Liver (tissue), 9 donors: ENCODE measurements around the gene CAMSAP2. TPM values are rescaled to one million over a fixed set of nuclear protein-coding genes. Genes with fewer than 3 reads are reported as not detected.
A peak's percentile ranks its signal among the peaks of the same experiment; 100 is the strongest.

Experiments
- DNase-seq: peaks from one replicate; pipeline ENCODE4 v3.0.0-alpha.2; 2017; ENCODE audit warnings: low spot score
- H3K27ac ChIP-seq, 2 donors: one replicate each; pipeline ENCODE4 v1.7.0; 2013; ENCODE audit warnings: inconsistent platforms in 2 of 2, low read length in 2 of 2, control low read depth in 1 of 2, low read depth in 1 of 2, mild to moderate bottlenecking in 1 of 2
- H3K27me3 ChIP-seq, 4 donors: one replicate each; pipeline versions ENCODE4 v1.6.1 to v1.7.0; 2013; ENCODE audit warnings: low read length in 3 of 4, inconsistent platforms in 1 of 4, mild to moderate bottlenecking in 1 of 4, moderate library complexity in 1 of 4; ENCODE audit not compliant: control insufficient read depth in 4 of 4, insufficient read depth in 4 of 4
- H3K36me3 ChIP-seq, 4 donors: one replicate each; pipeline versions ENCODE4 v1.6.1 to v1.7.0; 2013; ENCODE audit warnings: low read length in 3 of 4, mild to moderate bottlenecking in 3 of 4, low read depth in 1 of 4, moderate library complexity in 1 of 4; ENCODE audit not compliant: control insufficient read depth in 4 of 4, insufficient read depth in 3 of 4
- H3K4me1 ChIP-seq, 4 donors: one replicate each; pipeline versions ENCODE4 v1.6.1 to v1.7.0; 2013; ENCODE audit warnings: low read length in 3 of 4, mild to moderate bottlenecking in 3 of 4, moderate library complexity in 1 of 4; ENCODE audit not compliant: control insufficient read depth in 4 of 4, insufficient read depth in 4 of 4
- H3K4me3 ChIP-seq, 3 donors: one replicate each; pipeline versions ENCODE4 v1.6.1 to v1.7.0; 2013; ENCODE audit warnings: low read length in 3 of 3, control low read depth in 1 of 3, low read depth in 1 of 3, mild to moderate bottlenecking in 1 of 3
- H3K9ac ChIP-seq, 2 donors: one replicate each; pipeline ENCODE4 v1.7.0; 2013; ENCODE audit warnings: low read length in 2 of 2, mild to moderate bottlenecking in 2 of 2, moderate library complexity in 2 of 2, control low read depth in 1 of 2, low read depth in 1 of 2
- H3K9me3 ChIP-seq, 4 donors: one replicate each; pipeline versions ENCODE4 v1.6.1 to v1.7.0; 2013; ENCODE audit warnings: low read length in 3 of 4; ENCODE audit not compliant: control insufficient read depth in 4 of 4
- ATF3 ChIP-seq: IDR thresholded peaks from 2 replicates; pipeline ENCODE4 v1.6.1; 2016; ENCODE audit warnings: antibody characterized with exemption
- CTCF ChIP-seq: fragments of 150-350 bp; IDR thresholded peaks from 2 replicates; pipeline ENCODE4 v1.5.1; 2017; ENCODE audit warnings: improper control_type of control experiment, low read depth, low read length; ENCODE audit not compliant: missing input control
- EGR1 ChIP-seq, 2 donors: IDR thresholded peaks; 2 replicates each; pipeline ENCODE4 v1.6.1; 2016 to 2018; ENCODE audit warnings: antibody characterized with exemption in 2 of 2, low read depth in 2 of 2
- FOXA1 ChIP-seq: IDR thresholded peaks from 2 replicates; pipeline ENCODE4 v1.6.1; 2016; ENCODE audit warnings: antibody characterized with exemption
- FOXA2 ChIP-seq: IDR thresholded peaks from 2 replicates; pipeline ENCODE4 v1.6.1; 2016; ENCODE audit warnings: antibody characterized with exemption
- GABPA ChIP-seq, 2 donors: IDR thresholded peaks in 1 of 2; conservative IDR thresholded peaks in 1 of 2; 2 replicates each; pipeline ENCODE4 v1.6.1; 2016; ENCODE audit warnings: antibody characterized with exemption in 2 of 2, mild to moderate bottlenecking in 1 of 2, moderate library complexity in 1 of 2
- HNF4A ChIP-seq, 2 donors: conservative IDR thresholded peaks; 2 replicates each; pipeline ENCODE4 v1.6.1; 2016; ENCODE audit warnings: antibody characterized with exemption in 2 of 2, mild to moderate bottlenecking in 2 of 2
- HNF4G ChIP-seq: IDR thresholded peaks from 2 replicates; pipeline ENCODE4 v1.6.1; 2016; ENCODE audit warnings: antibody characterized with exemption
- JUND ChIP-seq, 2 donors: IDR thresholded peaks; 2 replicates each; pipeline ENCODE4 v1.6.1; 2016; ENCODE audit warnings: antibody characterized with exemption in 2 of 2
- MAX ChIP-seq: IDR thresholded peaks from 2 replicates; pipeline ENCODE4 v1.6.1; 2016; ENCODE audit warnings: antibody characterized with exemption
- NR2F2 ChIP-seq: IDR thresholded peaks from 2 replicates; pipeline ENCODE4 v1.6.1; 2016; ENCODE audit warnings: antibody characterized with exemption
- RAD21 ChIP-seq, 2 donors: IDR thresholded peaks; 2 replicates each; pipeline ENCODE4 v1.6.1; 2016; ENCODE audit warnings: antibody characterized with exemption in 2 of 2, mild to moderate bottlenecking in 2 of 2
- REST ChIP-seq: IDR thresholded peaks from 2 replicates; pipeline ENCODE4 v1.6.1; 2016; ENCODE audit warnings: antibody characterized with exemption, mild to moderate bottlenecking
- RXRA ChIP-seq, 2 donors: IDR thresholded peaks; 2 replicates each; pipeline ENCODE4 v1.6.1; 2017 to 2018; ENCODE audit warnings: antibody characterized with exemption in 2 of 2, mild to moderate bottlenecking in 1 of 2
- SP1 ChIP-seq: IDR thresholded peaks from 2 replicates; pipeline ENCODE4 v1.6.1; 2018; ENCODE audit warnings: antibody characterized with exemption, mild to moderate bottlenecking
- TAF1 ChIP-seq: conservative IDR thresholded peaks from 2 replicates; pipeline ENCODE4 v1.6.1; 2016; ENCODE audit warnings: antibody characterized with exemption, mild to moderate bottlenecking
- YY1 ChIP-seq: IDR thresholded peaks from 2 replicates; pipeline ENCODE4 v1.6.1; 2016; ENCODE audit warnings: antibody characterized with exemption, mild to moderate bottlenecking
- ZBTB33 ChIP-seq: IDR thresholded peaks from 2 replicates; pipeline ENCODE4 v1.6.1; 2016; ENCODE audit warnings: antibody characterized with exemption
- WGBS: extraction: QIAGEN DNeasy Blood & Tissue Kit; methylation state at CpG from one replicate; pipeline ENCODE4 v1.1.7; 2013; 5-methylcytosine and 5-hydroxymethylcytosine counted together
- polyA plus RNA-seq, 2 donors: library from polyadenylated mRNA; stranded (reverse) in 1 of 2; unstranded in 1 of 2; fragments of 200-250 nt in 1 of 2; fragments of >200 nt in 1 of 2; fragmentation: Nextera tagmentation in 1 of 2; extraction: Ambion mirVana in 1 of 2; gene quantifications; one replicate each; pipeline versions ENCODE4 v1.2.1 to v1.2.3, GENCODE V29; 2013 to 2015
- total RNA-seq, 2 donors: library from RNA; depleted of rRNA; stranded (reverse); fragments of >200 nt; gene quantifications; one replicate each; pipeline ENCODE4 v1.2.3, GENCODE V29; 2014
- donor health status: healthy.
- donor health status: healthy.
- donor health status: healthy.
- donor health status: healthy.
- donor health status: healthy.

CAMSAP2 gene
- total and polyA plus RNA-seq, 4 donors: 1.9 to 8.6 (median 3.5) TPM

GRCh38 chr1:200739702-200740570 lies 1.2 kb downstream of the CAMSAP2 start:
- H3K4me3 ChIP-seq: peak overlapping the region; percentile 76 to 90 (median 86)
- H3K36me3 ChIP-seq: no peaks in the 10 kb centered on the region
- DNase-seq: no peak
- peak overlapping the region; percentile 97 to 99 for H3K27ac ChIP-seq
- peak overlapping the region; percentile 55 to 64 for H3K9ac ChIP-seq
- no peaks in the 10 kb centered on the region for H3K9me3 ChIP-seq
- 9% methylated on average over 26 of the region's 26 CpGs for WGBS
- H3K4me1 ChIP-seq: peaks cover 7 to 18% (median 15%) of the 10 kb centered on the region in 4 donors
- no peaks in the 10 kb centered on the region for H3K27me3 ChIP-seq
- TF ChIP-seq CTCF (no peak), RXRA (IDR thresholded peaks at IDR 0.05) (no peak), ZBTB33 (no peak), JUND (IDR thresholded peaks at IDR 0.05) (no peak), FOXA1 (no peak), TAF1 (no peak), SP1 (no peak), HNF4G (no peak), NR2F2 (no peak), GABPA (IDR thresholded peaks at IDR 0.05 in 1 of 2, conservative IDR thresholded peaks at IDR 0.05 in 1 of 2) (no peak), REST (no peak), HNF4A (conservative IDR thresholded peaks at IDR 0.05) (no peak), ATF3 (no peak), MAX (no peak), YY1 (no peak), FOXA2 (no peak), EGR1 (IDR thresholded peaks at IDR 0.05; ENCODE audit: low read depth in 2 of 2) (no peak), RAD21 (IDR thresholded peaks at IDR 0.05) (no peak)
